ENCODE measurements around the gene HGFAC.

The HGFAC gene

DNA sequence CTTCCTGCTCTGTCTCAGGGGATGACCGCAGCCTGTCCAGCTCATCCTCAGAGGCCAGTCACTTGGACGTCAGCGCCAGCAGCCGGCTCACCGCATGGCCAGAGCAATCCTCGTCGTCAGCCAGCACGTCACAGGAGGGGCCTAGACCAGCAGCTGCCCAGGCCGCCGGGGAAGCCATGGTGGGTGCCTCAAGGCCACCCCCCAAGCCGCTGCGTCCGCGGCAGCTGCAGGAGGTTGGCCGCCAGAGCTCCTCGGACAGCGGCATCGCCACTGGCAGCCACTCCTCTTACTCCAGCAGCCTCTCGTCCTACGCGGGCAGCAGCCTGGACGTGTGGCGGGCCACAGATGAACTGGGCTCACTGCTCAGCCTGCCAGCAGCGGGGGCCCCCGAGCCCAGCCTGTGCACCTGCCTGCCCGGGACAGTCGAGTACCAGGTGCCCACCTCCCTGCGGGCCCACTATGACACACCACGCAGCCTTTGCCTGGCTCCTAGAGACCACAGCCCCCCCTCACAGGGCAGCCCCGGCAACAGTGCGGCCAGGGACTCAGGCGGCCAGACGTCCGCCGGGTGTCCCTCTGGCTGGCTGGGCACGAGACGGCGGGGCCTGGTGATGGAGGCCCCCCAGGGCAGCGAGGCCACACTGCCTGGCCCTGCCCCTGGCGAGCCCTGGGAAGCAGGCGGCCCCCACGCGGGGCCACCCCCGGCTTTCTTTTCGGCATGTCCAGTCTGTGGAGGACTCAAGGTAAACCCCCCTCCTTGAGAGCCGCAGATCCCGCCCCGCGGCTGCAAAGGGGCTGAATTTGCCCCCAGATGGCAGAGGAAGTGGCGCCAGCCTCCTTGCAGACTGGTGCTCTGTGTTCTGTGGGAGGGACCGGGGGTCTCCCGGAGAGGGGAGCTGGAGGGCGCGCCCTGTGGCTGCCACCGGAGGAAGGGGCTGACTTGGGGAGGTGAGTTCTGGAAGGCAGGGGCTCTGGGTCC, 51.3 kb downstream of the HGFAC start:
- peaks cover 9% of the 10 kb centered on the region; the same call in 1 of the 2 replicates for H3K27me3 ChIP-seq (ENCODE audit: control insufficient read depth, low read length)
- no peaks in the 10 kb centered on the region for H3K4me1 ChIP-seq (ENCODE audit: control insufficient read depth, low read length)
- TF ChIP-seq EZH2phosphoT487 (IDR thresholded peaks at IDR 0.05; ENCODE audit: borderline replicate concordance, low read length): no peak
- TF ChIP-seq, protein P1, sequence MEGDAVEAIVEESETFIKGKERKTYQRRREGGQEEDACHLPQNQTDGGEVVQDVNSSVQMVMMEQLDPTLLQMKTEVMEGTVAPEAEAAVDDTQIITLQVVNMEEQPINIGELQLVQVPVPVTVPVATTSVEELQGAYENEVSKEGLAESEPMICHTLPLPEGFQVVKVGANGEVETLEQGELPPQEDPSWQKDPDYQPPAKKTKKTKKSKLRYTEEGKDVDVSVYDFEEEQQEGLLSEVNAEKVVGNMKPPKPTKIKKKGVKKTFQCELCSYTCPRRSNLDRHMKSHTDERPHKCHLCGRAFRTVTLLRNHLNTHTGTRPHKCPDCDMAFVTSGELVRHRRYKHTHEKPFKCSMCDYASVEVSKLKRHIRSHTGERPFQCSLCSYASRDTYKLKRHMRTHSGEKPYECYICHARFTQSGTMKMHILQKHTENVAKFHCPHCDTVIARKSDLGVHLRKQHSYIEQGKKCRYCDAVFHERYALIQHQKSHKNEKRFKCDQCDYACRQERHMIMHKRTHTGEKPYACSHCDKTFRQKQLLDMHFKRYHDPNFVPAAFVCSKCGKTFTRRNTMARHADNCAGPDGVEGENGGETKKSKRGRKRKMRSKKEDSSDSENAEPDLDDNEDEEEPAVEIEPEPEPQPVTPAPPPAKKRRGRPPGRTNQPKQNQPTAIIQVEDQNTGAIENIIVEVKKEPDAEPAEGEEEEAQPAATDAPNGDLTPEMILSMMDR (IDR thresholded peaks at IDR 0.05; ENCODE audit: low read depth, low read length, poor library complexity, severe bottlenecking): no peak
- H3K79me2 ChIP-seq (ENCODE audit: control insufficient read depth, low read length): no peaks in the 10 kb centered on the region
- no peak overlapping the region for H3K27ac ChIP-seq (ENCODE audit: low read depth, low read length)
- H3K4me2 ChIP-seq (ENCODE audit: low read length): no peak overlapping the region
- no peaks in the 10 kb centered on the region; the same call in 1 of the 2 replicates for H4K20me1 ChIP-seq (ENCODE audit: control insufficient read depth, insufficient read depth, low read depth, low read length)
- no peak overlapping the region for H3K4me3 ChIP-seq (ENCODE audit: low read length)
- no peaks in the 10 kb centered on the region for H3F3A ChIP-seq (ENCODE audit: control insufficient read depth, insufficient read depth)
- no peaks in the 10 kb centered on the region for H3K36me3 ChIP-seq (ENCODE audit: control insufficient read depth, low read length)
- H3K9me3 ChIP-seq (ENCODE audit: control insufficient read depth, insufficient read depth, low read length): no peaks in the 10 kb centered on the region
- H3K9me2 ChIP-seq (replicated peaks; ENCODE audit: control insufficient read depth, low read length): no peaks in the 10 kb centered on the region

GRCh38 chr4:3493720-3494461, 52.1 kb downstream of the HGFAC start:
- Histone ChIP-seq H3K9me2 (replicated peaks; ENCODE audit: control insufficient read depth, low read length) (no peaks in the 10 kb centered on the region), H3K9me3 (ENCODE audit: control insufficient read depth, insufficient read depth, low read length) (no peaks in the 10 kb centered on the region), H4K20me1 (ENCODE audit: control insufficient read depth, insufficient read depth, low read depth, low read length) (no peaks in the 10 kb centered on the region; the same call in 1 of the 2 replicates), H3F3A (ENCODE audit: control insufficient read depth, insufficient read depth) (no peaks in the 10 kb centered on the region), H3K4me1 (ENCODE audit: control insufficient read depth, low read length) (no peaks in the 10 kb centered on the region), H3K36me3 (ENCODE audit: control insufficient read depth, low read length) (no peaks in the 10 kb centered on the region), H3K4me3 (ENCODE audit: low read length) (no peak overlapping the region), H3K4me2 (ENCODE audit: low read length) (no peak overlapping the region), H3K79me2 (ENCODE audit: control insufficient read depth, low read length) (no peaks in the 10 kb centered on the region), H3K27ac (ENCODE audit: low read depth, low read length) (no peak overlapping the region), H3K27me3 (ENCODE audit: control insufficient read depth, low read length) (peaks cover 2% of the 10 kb centered on the region; the same call in 1 of the 2 replicates)
- TF ChIP-seq, protein P1 (IDR thresholded peaks at IDR 0.05; ENCODE audit: low read depth, low read length, poor library complexity, severe bottlenecking): no peak
- TF ChIP-seq EZH2phosphoT487 (IDR thresholded peaks at IDR 0.05; ENCODE audit: borderline replicate concordance, low read length): no peak

GRCh38 chr4:3494462-3494871, 52.7 kb downstream of the HGFAC start:
- H3F3A ChIP-seq (ENCODE audit: control insufficient read depth, insufficient read depth): no peaks in the 10 kb centered on the region
- H3K4me1 ChIP-seq (ENCODE audit: control insufficient read depth, low read length): no peaks in the 10 kb centered on the region
- H3K4me3 ChIP-seq (ENCODE audit: low read length): no peak overlapping the region
- no peaks in the 10 kb centered on the region for H3K79me2 ChIP-seq (ENCODE audit: control insufficient read depth, low read length)
- H3K9me3 ChIP-seq (ENCODE audit: control insufficient read depth, insufficient read depth, low read length): no peaks in the 10 kb centered on the region
- no peak for TF ChIP-seq EZH2phosphoT487 (IDR thresholded peaks at IDR 0.05; ENCODE audit: borderline replicate concordance, low read length)
- TF ChIP-seq, protein P1 (IDR thresholded peaks at IDR 0.05; ENCODE audit: low read depth, low read length, poor library complexity, severe bottlenecking): no peak
- no peak overlapping the region for H3K4me2 ChIP-seq (ENCODE audit: low read length)
- no peaks in the 10 kb centered on the region for H3K27me3 ChIP-seq (ENCODE audit: control insufficient read depth, low read length)
- H3K36me3 ChIP-seq (ENCODE audit: control insufficient read depth, low read length): no peaks in the 10 kb centered on the region
- H4K20me1 ChIP-seq (ENCODE audit: control insufficient read depth, insufficient read depth, low read depth, low read length): no peaks in the 10 kb centered on the region; the same call in 1 of the 2 replicates
- H3K9me2 ChIP-seq (replicated peaks; ENCODE audit: control insufficient read depth, low read length): no peaks in the 10 kb centered on the region
- H3K27ac ChIP-seq (ENCODE audit: low read depth, low read length): no peak overlapping the region
